Neural progenitor cell (in vitro differentiated cells): ENCODE measurements around the gene TLCD1.

Experiments used
- CTCF ChIP-seq: fragments of 200-600 bp; sonication (generic); IDR thresholded peaks from 2 replicates; pipeline ENCODE4 v1.5.1; 2017; ENCODE audit warnings: antibody characterized with exemption, mild to moderate bottlenecking
- EZH2 ChIP-seq: fragments of 200-600 bp; sonication (generic); IDR thresholded peaks from 2 replicates; pipeline ENCODE4 v1.6.1; 2017; ENCODE audit warnings: antibody characterized with exemption, mild to moderate bottlenecking, moderate library complexity
- EZH2phosphoT487 ChIP-seq: fragments of 200-600 bp; sonication (generic); IDR thresholded peaks from 2 replicates; pipeline ENCODE4 v1.6.1; 2017; ENCODE audit warnings: antibody characterized with exemption

- TF ChIP-seq CTCF (no peak), EZH2 (no peak), EZH2phosphoT487 (no peak)
Measured at GRCh38 chr17:28707339-28707720, 18.7 kb downstream of the TLCD1 start.
